Body of pancreas (tissue), 4 donors: ENCODE results near the gene ADIPOR1. TPM values are rescaled to one million over a fixed set of nuclear protein-coding genes. Genes with fewer than 3 reads are reported as not detected.
"Not testable (repeated sequence)": the region's sequence is repeated elsewhere in the genome, so short reads cannot be mapped to it uniquely, and the experiment has no call there.

Experiments used
- ATAC-seq: fragments of 150-250 bp; one replicate; pipeline ENCODE4 v1.9.1; 2016
- DNase-seq, 4 donors: peaks; one replicate each; pipeline ENCODE4 v3.0.0-alpha.2; 2019
- H3K27ac ChIP-seq, 4 donors: fragments of 200-600 bp; sonication (generic); 1 replicate in 3 of 4; 2 replicates in 1 of 4; pipeline versions ENCODE4 v1.5.1 to v1.6.1; 2016 to 2019; ENCODE audit warnings: mild to moderate bottlenecking in 1 of 4, mixed read lengths in 1 of 4, moderate library complexity in 1 of 4
- H3K27me3 ChIP-seq, 2 donors: fragments of 200-600 bp; sonication (generic); one replicate each; pipeline ENCODE4 v1.6.0; 2016; ENCODE audit warnings: mild to moderate bottlenecking in 1 of 2
- H3K36me3 ChIP-seq, 2 donors: fragments of 200-600 bp; sonication (generic); replicated peaks in 1 of 2; 2 replicates each; pipeline ENCODE4 v1.5.1; 2016; ENCODE audit warnings: low read depth in 2 of 2; ENCODE audit not compliant: insufficient read depth in 1 of 2
- H3K4me1 ChIP-seq: fragments of 200-600 bp; sonication (generic); one replicate; pipeline ENCODE4 v1.6.0; 2016
- H3K4me3 ChIP-seq, 2 donors: fragments of 200-600 bp; sonication (generic); 1 replicate in 1 of 2; 2 replicates in 1 of 2; pipeline ENCODE4 v1.5.1; 2016 to 2019
- H3K9me3 ChIP-seq, 3 donors: fragments of 200-600 bp; sonication (generic); 1 replicate in 2 of 3; 2 replicates in 1 of 3; pipeline ENCODE4 v1.5.1; 2016
- POLR2A ChIP-seq, 3 donors: fragments of 450-650 bp; IDR thresholded peaks; one replicate each; pipeline ENCODE4 v1.6.1; 2016; ENCODE audit warnings: antibody characterized with exemption in 3 of 3, mild to moderate bottlenecking in 2 of 3
- WGBS, 2 donors: methylation state at CpG; one replicate each; pipeline ENCODE4 v1.1.5; 2017; 5-methylcytosine and 5-hydroxymethylcytosine counted together
- intact Hi-C: fragments of 100-400 bp; cut with DNase I; formaldehyde crosslinking; loops from one replicate; pipeline ENCODE4 v1.15.1; 2023
- total RNA-seq, 2 donors: library from RNA; depleted of rRNA; stranded (reverse); fragments of >200 nt; gene quantifications; one replicate each; pipeline ENCODE4 v1.1.0, GENCODE V29; 2016
- TF ChIP-seq, protein P1 (sequence below), 7 experiments: fragments of 450-650 bp in 4 of 7; fragments of 200-600 bp in 3 of 7; sonication (generic) in 3 of 7; IDR thresholded peaks; one replicate each; pipeline ENCODE4 v1.5.1; 2016 to 2019; ENCODE audit warnings: antibody characterized with exemption in 7 of 7

The ADIPOR1 gene, protein sequence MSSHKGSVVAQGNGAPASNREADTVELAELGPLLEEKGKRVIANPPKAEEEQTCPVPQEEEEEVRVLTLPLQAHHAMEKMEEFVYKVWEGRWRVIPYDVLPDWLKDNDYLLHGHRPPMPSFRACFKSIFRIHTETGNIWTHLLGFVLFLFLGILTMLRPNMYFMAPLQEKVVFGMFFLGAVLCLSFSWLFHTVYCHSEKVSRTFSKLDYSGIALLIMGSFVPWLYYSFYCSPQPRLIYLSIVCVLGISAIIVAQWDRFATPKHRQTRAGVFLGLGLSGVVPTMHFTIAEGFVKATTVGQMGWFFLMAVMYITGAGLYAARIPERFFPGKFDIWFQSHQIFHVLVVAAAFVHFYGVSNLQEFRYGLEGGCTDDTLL
- 10 to 100 TPM; 38.6 to 52.4 TPM for total RNA-seq

DNA sequence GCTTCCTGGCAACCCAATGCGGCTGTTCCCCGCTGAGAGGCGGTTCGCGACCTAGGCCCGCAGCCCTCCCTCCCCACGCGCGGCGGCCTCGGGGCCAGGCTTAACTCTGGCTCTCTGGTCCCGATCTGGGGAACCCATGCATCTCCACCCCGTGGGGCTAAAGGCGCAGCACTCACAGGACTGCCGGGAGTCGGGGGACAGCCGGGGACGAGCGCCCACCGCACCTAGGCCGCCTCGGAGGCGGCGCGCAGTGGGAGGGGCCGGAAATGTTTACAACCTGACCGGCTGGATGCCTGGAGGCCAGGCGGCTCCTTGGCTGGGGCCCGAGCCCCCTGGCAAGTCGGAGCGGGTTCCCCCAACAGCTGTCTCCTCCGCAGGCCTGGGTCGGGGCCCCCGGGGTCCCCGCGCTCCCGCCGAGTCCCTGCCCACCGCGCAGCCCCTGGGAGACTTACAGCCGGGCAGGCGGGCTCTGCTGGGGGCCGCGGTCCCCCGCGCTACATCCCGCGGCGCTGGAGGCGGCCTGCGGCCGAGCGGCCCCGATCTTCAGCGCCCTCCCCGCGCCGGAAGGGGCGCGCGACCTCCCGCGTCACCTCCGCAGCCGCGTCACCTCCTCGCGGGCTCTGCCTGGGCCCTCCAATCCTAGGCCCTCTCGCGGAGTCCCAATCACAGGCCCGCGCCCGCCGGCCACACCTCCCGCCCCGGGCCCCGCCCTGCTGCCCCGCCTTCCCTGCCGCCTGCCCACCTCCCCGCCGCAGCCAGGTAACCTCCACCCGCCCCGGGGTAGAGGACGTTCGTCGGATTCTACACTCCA, at the start of gene ADIPOR1:
ADIPOR1 (minus strand) TSS at position 580 of the 811 bp plus-strand sequence. CDS start 7,242 bp downstream, outside the sequence.
- 0% methylated on average over 6 to 74 of the region's 86 CpGs for WGBS, 2 donors
- peak; percentile 72 to 89 (median 85) for TF ChIP-seq POLR2A (IDR thresholded peaks at IDR 0.05)
- TF ChIP-seq, protein P1, sequence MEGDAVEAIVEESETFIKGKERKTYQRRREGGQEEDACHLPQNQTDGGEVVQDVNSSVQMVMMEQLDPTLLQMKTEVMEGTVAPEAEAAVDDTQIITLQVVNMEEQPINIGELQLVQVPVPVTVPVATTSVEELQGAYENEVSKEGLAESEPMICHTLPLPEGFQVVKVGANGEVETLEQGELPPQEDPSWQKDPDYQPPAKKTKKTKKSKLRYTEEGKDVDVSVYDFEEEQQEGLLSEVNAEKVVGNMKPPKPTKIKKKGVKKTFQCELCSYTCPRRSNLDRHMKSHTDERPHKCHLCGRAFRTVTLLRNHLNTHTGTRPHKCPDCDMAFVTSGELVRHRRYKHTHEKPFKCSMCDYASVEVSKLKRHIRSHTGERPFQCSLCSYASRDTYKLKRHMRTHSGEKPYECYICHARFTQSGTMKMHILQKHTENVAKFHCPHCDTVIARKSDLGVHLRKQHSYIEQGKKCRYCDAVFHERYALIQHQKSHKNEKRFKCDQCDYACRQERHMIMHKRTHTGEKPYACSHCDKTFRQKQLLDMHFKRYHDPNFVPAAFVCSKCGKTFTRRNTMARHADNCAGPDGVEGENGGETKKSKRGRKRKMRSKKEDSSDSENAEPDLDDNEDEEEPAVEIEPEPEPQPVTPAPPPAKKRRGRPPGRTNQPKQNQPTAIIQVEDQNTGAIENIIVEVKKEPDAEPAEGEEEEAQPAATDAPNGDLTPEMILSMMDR (IDR thresholded peaks at IDR 0.05), result peak in 3 of 7 experiments; percentile 22 to 36 (median 36)
- Histone ChIP-seq H3K27ac (peak within 1 kb of the TSS; percentile 64 to 92 (median 88)), H3K4me1 (peaks cover 45% of the 10 kb centered on the region), H3K27me3 (no peaks in the 10 kb centered on the region), H3K9me3 (no peaks in the 10 kb centered on the region), H3K36me3 (peaks cover 0 to 3% of the 10 kb centered on the region in 2 donors), H3K4me3 (peak within 1 kb of the TSS; percentile 73 to 84)
- intact Hi-C loops, result no loop called here
- peak; percentile 93 to 95 (median 94) for DNase-seq
- ATAC-seq, result peak; percentile 100

DNA sequence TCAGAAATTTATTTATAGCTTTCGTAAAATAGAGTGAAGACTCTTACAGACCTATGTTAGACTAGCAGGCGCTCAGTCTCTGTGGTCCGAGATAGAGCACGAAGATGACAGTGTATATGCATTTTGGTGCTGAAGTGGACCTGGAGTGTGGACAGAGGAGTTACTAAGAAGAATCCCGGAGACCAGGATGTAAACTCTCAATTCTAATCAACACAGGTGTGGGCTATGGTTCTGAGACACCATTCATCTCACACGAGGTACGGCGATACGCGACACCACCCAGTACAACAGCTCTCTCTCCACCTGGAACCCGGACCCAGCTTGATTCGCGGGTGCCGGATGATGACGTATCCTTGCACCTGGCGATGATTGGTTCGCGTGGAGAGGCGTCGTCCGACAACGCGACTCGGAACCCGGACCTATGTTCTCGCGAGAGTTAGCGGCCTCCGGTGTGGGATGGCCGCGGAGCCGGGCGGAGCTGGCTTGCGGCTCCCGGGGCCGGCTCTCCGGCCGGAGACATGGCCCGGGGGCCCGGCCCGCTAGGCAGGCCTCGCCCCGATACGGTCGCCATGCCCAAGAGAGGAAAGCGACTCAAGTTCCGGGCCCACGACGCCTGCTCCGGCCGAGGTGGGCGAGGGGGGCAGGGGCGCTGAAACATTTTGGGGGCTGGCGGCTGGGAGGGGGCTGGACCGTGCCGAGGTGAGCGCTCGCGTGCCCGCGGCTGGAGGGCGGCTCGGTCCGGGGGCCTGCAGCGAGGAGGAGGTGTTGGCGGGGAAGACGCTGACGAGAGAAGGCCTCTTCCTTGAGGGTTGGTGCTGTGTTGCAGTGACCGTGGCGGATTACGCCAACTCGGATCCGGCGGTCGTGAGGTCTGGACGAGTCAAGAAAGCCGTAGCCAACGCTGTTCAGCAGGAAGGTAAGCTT, 49.1 kb upstream of the ADIPOR1 start, which contains the start of gene TMEM183A:
TMEM183A (plus strand) TSS at position 427 of the 924 bp plus-strand sequence; CDS start at position 519, 92 bp downstream.
- Histone ChIP-seq H3K4me1 (peaks cover 26% of the 10 kb centered on the region), H3K27me3 (no peaks in the 10 kb centered on the region), H3K9me3 (no peaks in the 10 kb centered on the region), H3K4me3 (peak within 1 kb of the TSS; percentile 79 to 85), H3K36me3 (peaks cover 0 to 7% of the 10 kb centered on the region in 2 donors), H3K27ac (peak within 1 kb of the TSS; percentile 81 to 92 (median 86))
- WGBS, 2 donors, result 0 to 1% methylated on average over 28 to 76 of the region's 78 CpGs
- DNase-seq, result peak; percentile 96 to 98 (median 97)
- TF ChIP-seq, protein P1 (IDR thresholded peaks at IDR 0.05), result no peak
- peak; percentile 75 to 93 (median 90) for TF ChIP-seq POLR2A (IDR thresholded peaks at IDR 0.05)
- ATAC-seq, result peak; percentile 98
- intact Hi-C loops, result no loop called here

DNA sequence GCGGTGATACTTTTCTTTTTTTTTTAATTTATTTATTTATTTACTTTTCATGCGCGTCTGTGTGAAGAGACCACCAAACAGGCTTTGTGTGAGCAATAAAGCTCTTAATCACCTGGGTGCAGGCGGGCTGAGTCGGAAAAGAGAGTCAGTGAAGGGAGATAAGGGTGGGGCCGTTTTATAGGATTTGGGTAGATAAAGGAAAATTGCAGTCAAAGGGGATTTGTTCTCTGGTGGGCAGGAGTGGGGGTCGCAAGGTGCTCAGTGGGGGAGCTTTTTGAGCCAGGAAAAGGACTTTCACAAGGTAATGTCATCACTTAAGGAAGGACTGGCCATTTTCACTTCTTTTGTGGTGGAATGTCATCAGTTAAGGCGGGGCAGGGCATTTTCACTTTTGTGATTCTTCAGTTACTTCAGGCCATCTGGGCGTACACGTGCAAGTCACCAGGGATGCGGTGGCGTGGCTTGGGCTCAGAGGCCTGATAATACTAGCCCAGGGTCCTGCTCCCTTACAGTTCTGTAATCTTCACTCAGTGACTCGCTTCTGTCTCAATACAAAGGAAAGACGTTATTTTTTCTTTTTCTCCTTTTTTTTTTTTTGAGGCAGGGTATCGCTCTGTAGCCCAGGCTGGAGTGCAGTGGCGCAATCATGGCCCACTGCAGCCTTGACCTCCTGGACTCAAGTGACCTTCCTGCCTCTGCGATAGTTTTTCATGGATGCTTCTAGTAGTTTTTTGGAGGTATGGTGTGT, 47.5 kb upstream of the ADIPOR1 start:
- H3K36me3 ChIP-seq, intact Hi-C loops, ATAC-seq, H3K27me3 ChIP-seq, H3K4me3 ChIP-seq, H3K9me3 ChIP-seq, H3K27ac ChIP-seq, DNase-seq: not testable (repeated sequence)
- 73 to 82% methylated on average over 17 of the region's 17 CpGs for WGBS, 2 donors
- H3K4me1 ChIP-seq, result peaks cover 24% of the 10 kb centered on the region

DNA sequence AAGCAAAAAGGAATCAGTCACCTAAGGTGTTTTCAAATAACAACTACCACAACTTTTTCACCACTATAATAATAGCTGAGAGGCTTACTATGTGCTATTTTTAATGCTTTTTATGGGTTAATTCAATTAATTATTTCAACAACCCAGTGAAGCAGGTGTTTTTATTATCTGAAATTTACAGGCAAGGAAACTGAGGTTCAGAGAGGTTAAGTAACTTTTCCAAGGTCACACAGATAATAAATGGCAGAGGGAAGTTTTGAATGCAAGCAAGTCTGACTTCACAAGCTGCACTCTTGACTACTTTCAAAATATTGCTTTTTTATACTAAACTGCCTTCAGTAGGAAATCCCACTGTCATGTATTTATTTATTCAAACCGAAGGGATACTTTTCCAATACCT, 44.8 kb upstream of the ADIPOR1 start:
- peaks cover 6% of the 10 kb centered on the region for H3K4me1 ChIP-seq
- H3K9me3 ChIP-seq, result no peaks in the 10 kb centered on the region
- H3K4me3 ChIP-seq, result no peak overlapping the region
- H3K36me3 ChIP-seq, result no peaks in the 10 kb centered on the region
- ATAC-seq (no peak), DNase-seq (no peak)
- WGBS, 2 donors, result 59 to 61% methylated on average over 1 of the region's 1 CpG
- H3K27ac ChIP-seq, result no peak overlapping the region
- TF ChIP-seq, protein P1 (IDR thresholded peaks at IDR 0.05), result no peak
- no peak for TF ChIP-seq POLR2A (IDR thresholded peaks at IDR 0.05)
- intact Hi-C loops, result no loop called here
- no peaks in the 10 kb centered on the region for H3K27me3 ChIP-seq
